Ectodermal cell (in vitro differentiated cells): ENCODE results near the gene ALB.
"Not testable (repeated sequence)": the region's sequence is repeated elsewhere in the genome, so short reads cannot be mapped to it uniquely, and the experiment has no call there.

Experiments used
- H3K27ac ChIP-seq: 2 replicates; pipeline ENCODE4 v1.7.0; 2013; ENCODE audit warnings: mild to moderate bottlenecking, low read depth, low read length; ENCODE audit not compliant: insufficient read depth, poor library complexity, severe bottlenecking
- H3K27me3 ChIP-seq: 2 replicates; pipeline ENCODE4 v1.7.0; 2013; ENCODE audit warnings: mild to moderate bottlenecking, low read length; ENCODE audit not compliant: insufficient read depth, control insufficient read depth, poor library complexity, severe bottlenecking
- H3K36me3 ChIP-seq: one replicate; pipeline ENCODE4 v1.7.0; 2013; ENCODE audit warnings: low read length; ENCODE audit not compliant: control insufficient read depth, insufficient read depth
- H3K4me1 ChIP-seq: one replicate; pipeline ENCODE4 v1.7.0; 2013; ENCODE audit warnings: low read length; ENCODE audit not compliant: control insufficient read depth, insufficient read depth
- H3K4me3 ChIP-seq: 2 replicates; pipeline ENCODE4 v1.7.0; 2013; ENCODE audit warnings: low read depth, low read length, control low read depth; ENCODE audit not compliant: insufficient read depth
- H3K9me3 ChIP-seq: 2 replicates; pipeline ENCODE4 v1.7.0; 2013; ENCODE audit warnings: mild to moderate bottlenecking, low read length, moderate library complexity; ENCODE audit not compliant: control insufficient read depth
- WGBS, 2 experiments: methylation state at CpG; one replicate each; pipeline ENCODE4 v1.1.7; 2013; ENCODE audit warnings: missing lambda C conversion rate in 2 of 2; 5-methylcytosine and 5-hydroxymethylcytosine counted together

The ALB gene

GRCh38 chr4:73388887-73389286 lies 15.2 kb upstream of the ALB start:
- Histone ChIP-seq H3K27ac (no peak overlapping the region), H3K27me3 (no peaks in the 10 kb centered on the region), H3K9me3 (no peaks in the 10 kb centered on the region), H3K4me3 (no peak overlapping the region), H3K36me3 (no peaks in the 10 kb centered on the region), H3K4me1 (no peaks in the 10 kb centered on the region)
- 93 to 100% methylated on average over 1 of the region's 1 CpG for WGBS, 2 experiments

- H3K9me3 ChIP-seq, H3K4me3 ChIP-seq, H3K4me1 ChIP-seq, H3K27ac ChIP-seq, H3K27me3 ChIP-seq, H3K36me3 ChIP-seq: not testable (repeated sequence)
- WGBS, 2 experiments, result 90 to 97% methylated on average over 2 of the region's 2 CpGs
These were observed 14.4 kb upstream of the ALB start for GRCh38 chr4:73389663-73390062.

- H3K4me1 ChIP-seq, result no peaks in the 10 kb centered on the region
- H3K4me3 ChIP-seq, result no peak overlapping the region
- H3K9me3 ChIP-seq, result no peaks in the 10 kb centered on the region
- no peaks in the 10 kb centered on the region for H3K36me3 ChIP-seq
- H3K27ac ChIP-seq, result no peak overlapping the region
- no peaks in the 10 kb centered on the region for H3K27me3 ChIP-seq
These were observed 12.3 kb upstream of the ALB start for GRCh38 chr4:73391774-73392173.

GRCh38 chr4:73392936-73393335 lies 11.2 kb upstream of the ALB start:
- Histone ChIP-seq H3K4me1 (peaks cover 4% of the 10 kb centered on the region), H3K27ac (no peak overlapping the region), H3K36me3 (no peaks in the 10 kb centered on the region), H3K9me3 (no peaks in the 10 kb centered on the region), H3K27me3 (no peaks in the 10 kb centered on the region), H3K4me3 (no peak overlapping the region)
- WGBS, 2 experiments, result 93 to 94% methylated on average over 2 of the region's 2 CpGs

DNA sequence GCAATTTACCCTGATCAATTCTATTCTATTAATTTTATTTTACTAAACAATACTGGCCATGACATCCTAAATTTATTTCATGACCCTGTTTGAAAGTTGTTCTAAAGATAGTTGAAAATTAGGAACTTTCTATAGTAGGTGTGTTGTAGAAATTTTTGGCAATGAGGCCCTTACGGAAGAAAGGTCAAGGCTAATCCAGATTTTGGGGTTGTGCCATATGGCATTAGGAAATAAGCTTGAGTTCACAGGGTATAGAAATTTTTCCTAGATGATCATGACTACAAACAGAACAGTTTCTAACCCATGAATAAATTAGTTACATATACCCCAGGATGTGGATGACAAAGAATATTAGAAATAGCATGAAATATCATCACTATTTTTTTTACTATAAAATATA lies 7.8 kb upstream of the ALB start:
- Histone ChIP-seq H3K4me3 (no peak overlapping the region), H3K27me3 (no peaks in the 10 kb centered on the region)
- 93 to 97% methylated on average over 1 of the region's 1 CpG for WGBS, 2 experiments

DNA sequence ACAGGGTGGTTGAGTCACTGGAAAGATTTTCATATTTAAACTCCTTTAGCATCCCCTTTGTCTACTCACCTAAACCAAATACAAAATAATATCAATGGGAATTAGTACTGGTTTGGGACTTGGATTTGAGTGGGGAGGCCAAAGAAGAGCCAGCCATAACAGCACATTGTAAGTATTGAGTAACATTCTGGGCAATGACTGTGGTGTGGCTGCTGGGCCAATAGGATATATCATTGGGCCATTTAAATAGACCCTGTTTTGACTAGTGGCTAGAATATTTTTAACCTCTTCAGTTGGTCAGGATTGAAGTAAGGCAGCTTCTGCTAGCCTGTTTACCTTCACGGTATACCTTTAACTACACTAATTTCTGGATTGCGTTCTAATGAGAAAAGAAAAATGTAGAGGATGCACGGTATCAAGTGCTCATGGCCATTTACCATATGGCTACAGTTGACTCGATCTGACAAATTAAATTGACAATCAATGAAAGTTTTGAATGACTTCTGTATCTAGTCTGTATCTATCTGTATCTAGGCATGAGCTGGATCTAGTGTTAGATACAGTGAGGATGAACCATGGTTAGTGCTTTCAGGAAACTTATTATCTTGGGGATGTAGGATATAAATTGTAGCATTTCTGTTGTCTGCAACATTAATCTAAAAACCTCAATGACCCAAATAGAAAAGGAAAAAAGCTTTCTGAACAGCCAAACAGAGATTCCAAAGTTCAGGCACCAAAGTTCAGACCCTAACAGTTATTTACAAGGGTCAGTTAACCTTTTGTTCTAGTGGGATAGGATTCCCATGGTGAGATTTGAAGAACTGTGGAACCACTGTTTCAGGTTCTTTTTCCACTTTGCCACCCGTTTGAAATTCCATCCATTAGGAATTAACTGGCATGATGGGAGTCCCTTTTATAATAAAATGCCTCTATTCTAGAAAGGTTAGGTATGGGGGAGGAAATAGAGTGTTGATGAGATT lies 6.8 kb upstream of the ALB start:
- Histone ChIP-seq H3K36me3 (no peaks in the 10 kb centered on the region), H3K9me3 (no peaks in the 10 kb centered on the region), H3K4me3 (no peak overlapping the region), H3K27me3 (no peaks in the 10 kb centered on the region), H3K27ac (peak overlapping the region; percentile 42), H3K4me1 (peaks cover 4% of the 10 kb centered on the region)
- WGBS, 2 experiments, result 91 to 92% methylated on average over 5 of the region's 5 CpGs

More for the DNA sequence above, 7.8 kb upstream of the ALB start:
- H3K9me3 ChIP-seq, result no peaks in the 10 kb centered on the region
- H3K27ac ChIP-seq, result no peak overlapping the region
- H3K4me1 ChIP-seq, result peaks cover 4% of the 10 kb centered on the region
- no peaks in the 10 kb centered on the region for H3K36me3 ChIP-seq

- Histone ChIP-seq H3K4me1 (peaks cover 4% of the 10 kb centered on the region), H3K9me3 (no peaks in the 10 kb centered on the region), H3K27me3 (no peaks in the 10 kb centered on the region), H3K36me3 (no peaks in the 10 kb centered on the region), H3K27ac (no peak overlapping the region), H3K4me3 (no peak overlapping the region)
- 100% methylated on average over 1 to 2 of the region's 2 CpGs for WGBS, 2 experiments
These were observed 2.7 kb upstream of the ALB start for GRCh38 chr4:73401412-73401811.

DNA sequence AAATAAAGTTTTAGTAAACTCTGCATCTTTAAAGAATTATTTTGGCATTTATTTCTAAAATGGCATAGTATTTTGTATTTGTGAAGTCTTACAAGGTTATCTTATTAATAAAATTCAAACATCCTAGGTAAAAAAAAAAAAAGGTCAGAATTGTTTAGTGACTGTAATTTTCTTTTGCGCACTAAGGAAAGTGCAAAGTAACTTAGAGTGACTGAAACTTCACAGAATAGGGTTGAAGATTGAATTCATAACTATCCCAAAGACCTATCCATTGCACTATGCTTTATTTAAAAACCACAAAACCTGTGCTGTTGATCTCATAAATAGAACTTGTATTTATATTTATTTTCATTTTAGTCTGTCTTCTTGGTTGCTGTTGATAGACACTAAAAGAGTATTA lies 370 bp downstream of the ALB start:
- WGBS, 2 experiments, result no CpG with 5 or more reads among the region's 1 CpG
- no peaks in the 10 kb centered on the region for H3K4me1 ChIP-seq
- H3K4me3 ChIP-seq, result no peak overlapping the region
- no peaks in the 10 kb centered on the region for H3K27me3 ChIP-seq
- no peaks in the 10 kb centered on the region for H3K36me3 ChIP-seq
- no peak overlapping the region for H3K27ac ChIP-seq
- no peaks in the 10 kb centered on the region for H3K9me3 ChIP-seq

GRCh38 chr4:73405138-73405537 lies 1.1 kb downstream of the ALB start:
- 98 to 100% methylated on average over 2 of the region's 2 CpGs for WGBS, 2 experiments
- Histone ChIP-seq H3K36me3 (no peaks in the 10 kb centered on the region), H3K27ac (no peak overlapping the region), H3K9me3 (no peaks in the 10 kb centered on the region), H3K4me3 (no peak overlapping the region), H3K27me3 (no peaks in the 10 kb centered on the region), H3K4me1 (no peaks in the 10 kb centered on the region)

GRCh38 chr4:73406548-73406875 lies 2.4 kb downstream of the ALB start:
- WGBS, 2 experiments, result no CpG with 5 or more reads among the region's 1 CpG

More at GRCh38 chr4:73406548-73406875, 2.4 kb downstream of the ALB start:
- Histone ChIP-seq H3K27me3 (no peaks in the 10 kb centered on the region), H3K9me3 (no peaks in the 10 kb centered on the region), H3K4me1 (no peaks in the 10 kb centered on the region), H3K4me3 (no peak overlapping the region), H3K27ac (no peak overlapping the region), H3K36me3 (no peaks in the 10 kb centered on the region)
